ENCODE results near the gene GALNT1. TPM values are rescaled to one million over a fixed set of nuclear protein-coding genes. Genes with fewer than 3 reads are reported as not detected.

Gene GALNT1
- total and polyA plus RNA-seq, 2 of the 4 experiments (the other 2 are of a cell fraction) = 24.9 to 43.9 TPM

DNA sequence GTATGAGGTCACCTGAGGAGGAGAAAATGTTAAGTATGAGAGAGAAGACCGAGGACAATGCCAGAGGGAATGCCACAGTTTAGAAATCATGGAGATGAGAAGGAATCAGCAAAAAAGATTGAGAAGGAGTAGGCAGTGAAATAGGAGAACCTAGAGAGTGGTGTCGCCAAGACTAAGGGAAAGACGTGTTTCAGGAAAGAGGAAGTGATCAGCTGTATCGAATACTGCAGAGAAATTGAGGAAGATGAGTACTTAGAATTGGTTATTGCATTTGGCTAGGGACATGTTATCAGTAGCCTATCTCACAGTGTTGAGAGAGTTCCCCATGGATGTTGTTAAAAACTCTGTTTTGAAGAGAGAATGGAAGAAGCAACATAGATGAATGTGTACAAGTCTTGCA, 112.3 kb downstream of the GALNT1 start:
- no peak overlapping the region for H2BK15ac ChIP-seq (ENCODE audit: low read depth, low read length)
- H3K4ac ChIP-seq (ENCODE audit: low read depth, low read length) = no peak overlapping the region
- H2BK120ac ChIP-seq (ENCODE audit: low read depth, low read length) = no peak overlapping the region
- no peaks in the 10 kb centered on the region for H3K27me3 ChIP-seq (ENCODE audit: control insufficient read depth, insufficient read depth, low read length)
- CTCF ChIA-PET = no interaction called here
- no peak overlapping the region for H3K56ac ChIP-seq (ENCODE audit: extremely low read depth, insufficient read depth, low read length)
- TF ChIP-seq, protein P1, sequence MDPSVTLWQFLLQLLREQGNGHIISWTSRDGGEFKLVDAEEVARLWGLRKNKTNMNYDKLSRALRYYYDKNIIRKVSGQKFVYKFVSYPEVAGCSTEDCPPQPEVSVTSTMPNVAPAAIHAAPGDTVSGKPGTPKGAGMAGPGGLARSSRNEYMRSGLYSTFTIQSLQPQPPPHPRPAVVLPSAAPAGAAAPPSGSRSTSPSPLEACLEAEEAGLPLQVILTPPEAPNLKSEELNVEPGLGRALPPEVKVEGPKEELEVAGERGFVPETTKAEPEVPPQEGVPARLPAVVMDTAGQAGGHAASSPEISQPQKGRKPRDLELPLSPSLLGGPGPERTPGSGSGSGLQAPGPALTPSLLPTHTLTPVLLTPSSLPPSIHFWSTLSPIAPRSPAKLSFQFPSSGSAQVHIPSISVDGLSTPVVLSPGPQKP (IDR thresholded peaks at IDR 0.05; ENCODE audit: borderline replicate concordance, low read depth, low read length) = no peak
- TF ChIP-seq CHD1 (IDR thresholded peaks at IDR 0.05; ENCODE audit: low read depth, low read length) (no peak), CEBPB (IDR thresholded peaks at IDR 0.05; ENCODE audit: low read depth, low read length) (no peak), USF2 (IDR thresholded peaks at IDR 0.05; ENCODE audit: low read depth, low read length) (no peak), POLR2A (IDR thresholded peaks at IDR 0.05; ENCODE audit: low read depth, low read length) (no peak), BHLHE40 (IDR thresholded peaks at IDR 0.05; ENCODE audit: low read depth, low read length) (no peak), MAFK (IDR thresholded peaks at IDR 0.05; ENCODE audit: low read depth, low read length) (no peak), RFX5 (IDR thresholded peaks at IDR 0.05; ENCODE audit: low read depth, low read length) (no peak), SMC3 (IDR thresholded peaks at IDR 0.05; ENCODE audit: low read depth, low read length) (no peak), MAZ (IDR thresholded peaks at IDR 0.05; ENCODE audit: borderline replicate concordance, low read depth, low read length) (no peak), RCOR1 (IDR thresholded peaks at IDR 0.05; ENCODE audit: insufficient replicate concordance, low read length) (no peak), MXI1 (IDR thresholded peaks at IDR 0.05; ENCODE audit: borderline replicate concordance, low read depth, low read length) (no peak), FOS (IDR thresholded peaks at IDR 0.05; ENCODE audit: low read depth, low read length) (no peak), RAD21 (IDR thresholded peaks at IDR 0.05; ENCODE audit: low read length) (no peak), NFE2L2 (IDR thresholded peaks at IDR 0.05; ENCODE audit: low read depth, low read length) (no peak)
- TF ChIP-seq, protein P2, sequence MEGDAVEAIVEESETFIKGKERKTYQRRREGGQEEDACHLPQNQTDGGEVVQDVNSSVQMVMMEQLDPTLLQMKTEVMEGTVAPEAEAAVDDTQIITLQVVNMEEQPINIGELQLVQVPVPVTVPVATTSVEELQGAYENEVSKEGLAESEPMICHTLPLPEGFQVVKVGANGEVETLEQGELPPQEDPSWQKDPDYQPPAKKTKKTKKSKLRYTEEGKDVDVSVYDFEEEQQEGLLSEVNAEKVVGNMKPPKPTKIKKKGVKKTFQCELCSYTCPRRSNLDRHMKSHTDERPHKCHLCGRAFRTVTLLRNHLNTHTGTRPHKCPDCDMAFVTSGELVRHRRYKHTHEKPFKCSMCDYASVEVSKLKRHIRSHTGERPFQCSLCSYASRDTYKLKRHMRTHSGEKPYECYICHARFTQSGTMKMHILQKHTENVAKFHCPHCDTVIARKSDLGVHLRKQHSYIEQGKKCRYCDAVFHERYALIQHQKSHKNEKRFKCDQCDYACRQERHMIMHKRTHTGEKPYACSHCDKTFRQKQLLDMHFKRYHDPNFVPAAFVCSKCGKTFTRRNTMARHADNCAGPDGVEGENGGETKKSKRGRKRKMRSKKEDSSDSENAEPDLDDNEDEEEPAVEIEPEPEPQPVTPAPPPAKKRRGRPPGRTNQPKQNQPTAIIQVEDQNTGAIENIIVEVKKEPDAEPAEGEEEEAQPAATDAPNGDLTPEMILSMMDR (conservative IDR thresholded peaks at IDR 0.05; ENCODE audit: low read depth, low read length) = no peak
- no peak overlapping the region for H3K23ac ChIP-seq (ENCODE audit: low read depth, low read length)
- intact Hi-C loops (cut with micrococcal nuclease) (no loop called here), dilution Hi-C loops (cut with HindIII; ENCODE audit: low sequenced_read_pairs, unreplicated experiment) (no loop called here), in situ Hi-C loops (cut with MboI; ENCODE audit: low sequenced_read_pairs) (no loop called here)
- H3K14ac ChIP-seq (replicated peaks; ENCODE audit: low read depth, low read length) = no peak overlapping the region
- H4K5ac ChIP-seq (ENCODE audit: low read depth, low read length) = no peak overlapping the region
- H2AK5ac ChIP-seq (ENCODE audit: low read depth, low read length) = no peak overlapping the region
- H3K4me3 ChIP-seq (ENCODE audit: insufficient read depth, low read depth, low read length) = no peak overlapping the region
- H2BK20ac ChIP-seq (ENCODE audit: low read depth, low read length) = no peak overlapping the region
- H3K9me1 ChIP-seq (ENCODE audit: insufficient read depth, low read length) = no peaks in the 10 kb centered on the region; the same call in 1 of the 2 replicates
- no peak overlapping the region for H2AFZ ChIP-seq (replicated peaks; ENCODE audit: low read length, poor library complexity)
- no peaks in the 10 kb centered on the region; a peak in 1 of 4 replicates for H3K79me1 ChIP-seq (ENCODE audit: low read depth in 1 of 2, low read length in 2 of 2)
- no peak overlapping the region for H4K8ac ChIP-seq (ENCODE audit: low read depth in 2 of 2, low read length in 2 of 2)
- peaks cover 3% of the 10 kb centered on the region for H3K4me1 ChIP-seq (ENCODE audit: control insufficient read depth, insufficient read depth, low read length)
- H4K91ac ChIP-seq (ENCODE audit: insufficient read depth, low read depth, low read length) = no peak overlapping the region
- no peak overlapping the region for H3K4me2 ChIP-seq (ENCODE audit: low read depth, low read length)
- no TSS peak for BruUV-seq (replicated peaks)
- DNase-seq = no peak
- H2BK5ac ChIP-seq (ENCODE audit: low read depth, low read length, poor library complexity, severe bottlenecking) = no peak overlapping the region
- H3K27ac ChIP-seq (ENCODE audit: insufficient read depth, low read length) = no peak overlapping the region
- H3K36me3 ChIP-seq (ENCODE audit: control insufficient read depth, insufficient read depth, low read length) = peaks cover 6% of the 10 kb centered on the region; the same call in 1 of the 2 replicates
- H3K9ac ChIP-seq (ENCODE audit: low read depth, low read length) = no peak overlapping the region
- no peak for ATAC-seq (ENCODE audit: low read depth)
- no peaks in the 10 kb centered on the region for H3K9me3 ChIP-seq (ENCODE audit: control insufficient read depth, insufficient read depth, low read length)
- 96% methylated on average over 3 of the region's 4 CpGs; no CpG with 5 or more reads in 1 of the 2 experiments for WGBS, 2 experiments (ENCODE audit: extremely low coverage in 2 of 2, insufficient read length in 1 of 2)
- H2AK9ac ChIP-seq (replicated peaks; ENCODE audit: low read depth, low read length, poor library complexity) = no peak overlapping the region
- POLR2A ChIA-PET (ENCODE audit: unreplicated experiment) = no interaction called here
- no peak overlapping the region for H3K18ac ChIP-seq (ENCODE audit: low read depth, low read length)
- no peaks in the 10 kb centered on the region for H4K20me1 ChIP-seq (ENCODE audit: insufficient read depth, low read length)
